DOHH2 (cell line): Measurements from ENCODE around the gene PCDHA4.
"Not testable (repeated sequence)": the region's sequence is repeated elsewhere in the genome, so short reads cannot be mapped to it uniquely, and the experiment has no call there.

Experiments
- CTCF ChIP-seq: fragments of 200-600 bp; sonication (generic); IDR thresholded peaks from one replicate; pipeline ENCODE4 v1.5.1; 2014; ENCODE audit warnings: antibody characterized with exemption, mild to moderate bottlenecking, low read depth, low read length; ENCODE audit not compliant: poor library complexity, severe bottlenecking
- EZH2phosphoT487 ChIP-seq: fragments of 200-600 bp; sonication (generic); IDR thresholded peaks from 2 replicates; pipeline ENCODE4 v1.6.1; 2017; ENCODE audit warnings: borderline replicate concordance, mild to moderate bottlenecking, antibody characterized with exemption, low read length, moderate library complexity, mixed read lengths

- not testable (repeated sequence) for TF ChIP-seq CTCF, EZH2phosphoT487
Observed at GRCh38 chr5:140796072-140796717, 10.7 kb upstream of the PCDHA4 start.
